ENCODE measurements around the gene CCNE1.

DNA sequence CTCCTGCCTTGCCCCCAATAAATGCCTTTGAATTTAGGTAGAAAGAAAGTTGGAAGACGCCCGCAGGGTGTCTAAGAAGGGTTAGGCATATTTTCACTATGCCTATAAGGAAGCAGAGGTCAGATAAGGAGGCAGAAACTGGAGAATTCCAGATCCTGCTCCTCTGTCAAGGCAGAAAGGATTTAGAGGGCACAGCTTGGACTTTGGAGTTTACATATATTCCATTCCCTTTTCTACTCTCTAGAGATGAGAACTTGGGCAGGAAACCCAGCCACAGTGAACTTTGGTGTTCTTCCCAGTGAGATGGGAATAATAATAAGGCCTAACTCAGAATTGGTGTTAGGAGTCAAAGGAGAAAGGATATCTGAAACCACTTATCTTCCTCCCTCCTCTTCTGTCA lies 37.4 kb downstream of the CCNE1 start:
- TF ChIP-seq CTCF (IDR thresholded peaks at IDR 0.05), result no peak
- no peak for TF ChIP-seq POLR2A (IDR thresholded peaks at IDR 0.05)
